HL-60/S4 treated with retinoic acid at 250 ng/mL for 4 days and 3 days (cell line): ENCODE results near the gene SOSTDC1.
"Not testable (repeated sequence)": the region's sequence is repeated elsewhere in the genome, so short reads cannot be mapped to it uniquely, and the experiment has no call there.

Experiments used
- in situ Hi-C: fragments of 300-500 bp; cut with MboI; formaldehyde crosslinking; loops from 2 replicates; pipeline ENCODE4 v1.7.0; 2022; ENCODE audit warnings: low sequenced_read_pairs

Gene SOSTDC1

GRCh38 chr7:16463520-16463919 lies 2.0 kb downstream of the SOSTDC1 start:
- in situ Hi-C loops: no loop called here

DNA sequence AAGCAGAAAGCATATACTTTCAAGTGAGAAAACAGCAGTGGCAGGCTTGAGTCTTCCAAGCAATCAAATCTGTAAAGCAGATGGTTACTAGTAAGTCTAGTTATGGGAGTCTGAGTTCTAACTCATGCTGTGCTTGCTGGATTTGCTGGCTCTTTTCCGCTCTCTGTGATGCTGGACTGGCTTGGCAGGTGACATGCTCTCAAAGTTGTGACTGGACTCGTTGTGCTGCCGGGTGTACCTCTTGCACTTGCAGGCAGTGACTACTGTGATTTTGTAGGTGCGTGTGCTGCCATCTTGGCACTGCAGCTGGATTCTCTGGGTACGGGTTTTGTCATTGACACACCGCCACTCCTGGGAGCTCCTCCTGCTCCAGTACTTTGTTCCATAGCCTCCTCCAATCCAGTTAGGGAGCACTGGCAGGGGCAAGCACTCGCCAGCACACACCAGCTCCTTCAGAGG lies 3.1 kb downstream of the SOSTDC1 start:
- in situ Hi-C loops: no loop called here

- in situ Hi-C loops: no loop called here
Observed at GRCh38 chr7:16460789-16461493, 4.6 kb downstream of the SOSTDC1 start.

DNA sequence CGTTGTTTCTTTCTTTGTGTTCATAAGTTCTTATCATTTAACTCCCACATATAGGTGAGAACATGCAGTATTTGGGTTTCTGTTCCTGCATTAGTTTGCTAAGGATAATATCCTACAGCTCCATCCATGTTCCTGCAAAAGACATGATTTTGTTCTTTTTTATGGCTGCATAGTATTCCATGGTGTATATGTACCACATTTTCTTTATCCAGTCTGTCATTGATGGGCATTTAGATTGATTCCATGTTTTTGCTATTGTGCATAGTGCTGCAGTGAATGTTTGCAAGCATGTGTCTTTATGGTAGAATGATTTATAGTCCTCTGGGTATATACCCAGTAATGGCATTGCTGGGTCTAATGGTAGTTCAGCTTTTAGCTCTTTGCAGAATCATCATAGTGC lies 9.2 kb downstream of the SOSTDC1 start:
- in situ Hi-C loops: not testable (repeated sequence)

- in situ Hi-C loops: no loop called here
Observed at GRCh38 chr7:16455591-16455990, 9.9 kb downstream of the SOSTDC1 start.

DNA sequence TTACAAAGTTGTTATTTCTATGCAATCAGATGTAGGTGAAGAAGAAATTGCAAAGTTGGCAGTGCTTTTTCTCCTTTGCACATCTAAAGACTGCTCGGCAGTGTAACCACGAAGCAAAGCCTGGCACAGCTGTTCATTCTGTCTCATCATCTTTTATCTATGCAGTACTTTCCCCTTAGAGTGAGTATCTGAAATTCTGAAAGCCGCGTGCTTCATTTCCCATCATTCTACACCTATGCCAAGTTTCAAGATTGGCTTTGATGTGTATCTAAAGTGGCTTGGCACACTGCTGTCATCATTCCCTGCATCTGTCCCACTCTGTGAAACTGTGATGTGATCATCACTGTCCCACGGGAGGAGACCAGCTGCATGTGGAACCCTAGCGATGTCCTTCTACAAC lies 15.2 kb downstream of the SOSTDC1 start:
- in situ Hi-C loops: no loop called here

GRCh38 chr7:16447876-16448275 lies 17.7 kb downstream of the SOSTDC1 start:
- in situ Hi-C loops: no loop called here

DNA sequence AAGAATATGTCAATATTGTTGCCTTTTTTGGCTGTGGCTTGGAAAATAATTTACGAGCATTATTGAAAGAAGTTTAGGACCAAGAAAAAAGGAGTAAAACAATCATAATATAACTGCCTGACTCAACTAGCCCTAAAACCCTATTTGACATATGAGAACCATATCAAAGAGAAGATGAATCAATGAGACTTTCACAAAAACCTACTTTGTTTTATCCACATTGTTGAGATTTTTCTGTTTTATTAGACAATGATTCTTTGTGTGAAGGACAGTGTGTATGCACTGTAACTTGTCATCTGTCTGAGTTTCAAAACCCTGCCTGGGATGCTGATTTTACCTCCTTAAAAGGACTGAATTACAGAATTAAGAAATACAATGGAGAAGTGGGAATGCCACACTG lies 19.0 kb downstream of the SOSTDC1 start:
- in situ Hi-C loops: no loop called here

- in situ Hi-C loops: not testable (repeated sequence)
Observed at GRCh38 chr7:16443871-16444270, 21.7 kb downstream of the SOSTDC1 start.

- in situ Hi-C loops: no loop called here
Observed at GRCh38 chr7:16438988-16439387, 26.6 kb downstream of the SOSTDC1 start.

GRCh38 chr7:16436306-16436705 lies 29.2 kb downstream of the SOSTDC1 start:
- in situ Hi-C loops: no loop called here

DNA sequence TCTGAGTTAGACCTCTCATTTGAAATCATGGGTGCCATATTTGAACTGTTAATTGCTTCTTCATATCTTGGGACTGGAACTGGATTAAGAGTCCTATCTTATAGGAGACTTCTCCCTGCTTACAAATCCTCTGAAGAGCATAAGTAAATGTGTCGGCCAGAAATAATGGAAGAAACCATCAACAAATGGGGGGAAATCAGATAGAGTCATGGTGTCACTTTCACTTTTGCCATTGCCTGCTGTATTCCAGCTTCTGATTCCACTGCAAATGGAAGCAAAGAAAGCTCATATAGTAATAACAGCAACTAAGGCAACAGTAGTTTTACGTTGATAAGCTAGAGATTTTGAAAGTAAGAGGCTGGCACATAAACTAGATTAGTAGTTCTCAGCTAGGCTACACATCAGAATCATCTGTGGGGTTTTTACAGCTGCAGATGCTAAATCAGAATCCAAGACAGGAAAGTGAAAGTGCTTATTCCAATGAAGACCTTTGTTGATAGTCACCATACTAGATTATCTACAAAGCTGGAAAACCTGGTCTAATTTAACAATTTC lies 31.9 kb downstream of the SOSTDC1 start:
- in situ Hi-C loops: no loop called here

DNA sequence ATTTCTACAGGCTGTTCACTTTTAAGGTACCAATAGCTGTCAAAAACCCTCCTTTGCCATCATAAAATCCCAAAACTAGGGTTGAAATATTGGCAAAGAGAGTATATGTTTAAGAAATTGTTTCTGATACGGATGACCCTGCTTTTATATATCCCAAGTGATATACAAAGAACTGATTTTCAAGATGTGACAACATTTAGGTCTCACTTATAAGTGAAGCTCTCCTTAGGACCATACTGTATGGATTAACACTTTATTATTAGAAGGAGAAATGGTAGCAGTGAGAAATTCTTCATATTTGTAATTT lies 33.2 kb downstream of the SOSTDC1 start:
- in situ Hi-C loops: no loop called here

DNA sequence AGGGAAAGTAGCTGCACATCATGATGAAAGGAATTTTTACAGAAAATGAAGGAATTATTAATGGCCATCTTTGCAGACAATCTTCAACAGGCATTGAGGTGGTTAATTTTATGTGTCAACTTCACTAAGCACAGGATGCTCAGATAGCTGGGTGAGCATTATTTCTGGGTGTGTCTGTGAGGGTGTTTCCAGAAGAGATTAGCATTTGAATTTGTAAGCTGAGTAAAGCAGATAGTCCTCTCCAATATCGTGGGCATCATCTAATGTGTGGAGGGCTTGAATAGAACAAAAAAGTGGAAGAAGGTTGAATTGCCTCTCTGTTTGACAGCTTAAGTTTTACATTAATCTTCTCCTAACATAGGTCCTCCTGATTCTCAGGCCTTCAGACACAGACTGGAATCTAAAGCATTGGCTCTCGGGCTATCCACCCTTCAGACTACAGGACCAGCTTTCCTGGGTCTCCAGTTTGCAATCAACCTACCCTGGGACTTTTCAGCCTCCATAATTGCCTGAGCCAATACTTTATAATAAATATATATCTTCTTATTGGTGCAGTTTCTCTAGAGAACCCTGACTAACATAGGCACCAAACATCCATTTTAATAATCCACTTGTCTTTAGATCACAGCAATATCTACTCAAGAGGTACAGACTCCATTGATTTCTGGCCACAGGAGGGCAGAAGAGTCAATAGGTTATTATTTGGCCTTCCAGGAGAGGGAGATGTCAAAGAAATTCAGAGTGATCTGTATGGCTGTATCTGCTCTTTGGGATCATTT lies 33.7 kb downstream of the SOSTDC1 start:
- in situ Hi-C loops: no loop called here

- in situ Hi-C loops: no loop called here
Observed at GRCh38 chr7:16430133-16430532, 35.4 kb downstream of the SOSTDC1 start.

GRCh38 chr7:16428672-16429071 lies 36.9 kb downstream of the SOSTDC1 start:
- in situ Hi-C loops: no loop called here

- in situ Hi-C loops: no loop called here
Observed at GRCh38 chr7:16428182-16428581, 37.4 kb downstream of the SOSTDC1 start.

GRCh38 chr7:16423761-16424160 lies 41.8 kb downstream of the SOSTDC1 start:
- in situ Hi-C loops: no loop called here

DNA sequence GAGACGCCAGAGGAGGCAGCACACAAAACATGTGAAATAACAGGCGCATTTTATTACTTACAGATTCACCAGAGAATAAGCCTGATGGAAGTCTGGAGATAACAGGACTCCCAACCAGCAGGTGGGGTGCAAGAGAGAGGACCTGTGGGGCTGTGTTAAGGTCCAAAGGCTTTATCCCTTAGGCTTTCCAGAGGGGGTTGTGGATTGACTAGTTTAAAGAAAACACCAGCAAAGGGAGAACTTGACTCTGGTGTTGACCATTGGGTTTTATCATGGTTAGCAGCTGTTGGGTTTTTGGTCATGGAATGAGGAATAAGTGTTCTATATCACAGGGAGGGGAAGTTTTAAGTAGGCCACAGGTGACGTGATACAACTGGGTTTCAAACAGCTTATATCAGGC lies 42.6 kb downstream of the SOSTDC1 start:
- in situ Hi-C loops: no loop called here

- in situ Hi-C loops: no loop called here
Observed at GRCh38 chr7:16422103-16422435, 43.5 kb downstream of the SOSTDC1 start.

DNA sequence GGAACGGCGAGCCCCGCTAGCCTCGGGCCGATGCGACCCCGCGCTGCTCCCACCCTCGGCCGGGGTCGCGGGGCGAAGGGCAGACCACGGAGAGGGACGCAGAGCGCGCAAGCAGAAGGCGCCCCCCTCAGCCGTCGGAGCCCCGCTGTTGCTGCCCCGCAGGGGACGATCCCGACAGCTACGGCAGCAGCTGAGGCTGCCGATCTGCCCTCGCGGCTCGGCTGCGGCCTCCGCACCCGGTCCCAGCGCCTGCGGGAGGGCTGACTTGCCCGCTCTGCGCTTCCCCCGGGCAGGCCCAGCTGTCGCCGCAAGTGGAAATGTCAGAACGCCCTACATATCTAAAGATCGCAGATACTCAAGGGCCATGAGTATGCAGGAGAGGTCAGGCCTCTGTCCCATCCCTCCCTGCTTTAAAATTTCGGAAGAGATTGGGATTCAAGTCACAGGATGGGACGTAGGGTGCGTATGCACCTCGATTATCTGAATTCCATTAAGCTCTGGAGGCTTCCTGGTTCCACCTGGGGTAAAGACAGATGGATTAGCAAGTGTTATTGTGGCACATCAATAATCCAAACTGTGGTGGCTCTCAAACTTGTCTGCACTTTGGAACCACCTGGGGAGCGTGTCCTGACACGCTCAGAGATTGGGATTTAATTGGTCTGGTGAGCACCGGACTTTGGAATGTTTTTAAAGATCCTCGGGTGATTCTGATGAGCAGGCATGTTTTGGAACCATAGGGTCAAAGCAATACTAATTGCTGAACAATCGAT lies 44.0 kb downstream of the SOSTDC1 start, which contains the start of gene CRPPA:
Gene CRPPA, minus strand, starts transcription at position 206 of the 770 bp plus-strand sequence. CDS start 216 bp downstream, outside the sequence.
- in situ Hi-C loops: no loop called here
